Activated CD8-positive, alpha-beta T cell treated with anti-CD3 and anti-CD28 coated beads, Interleukin-2, amount 10 ng/mL, durations not matched to agents 7 days and 5 days (primary cell): ENCODE measurements around the gene ADK. TPM values are rescaled to one million over a fixed set of nuclear protein-coding genes. Genes with fewer than 3 reads are reported as not detected.
"Not testable (repeated sequence)": the region's sequence is repeated elsewhere in the genome, so short reads cannot be mapped to it uniquely, and the experiment has no call there.

Source experiments
- ATAC-seq: fragments of 150-1000 bp; cut with Tn5 transposase; one replicate; pipeline ENCODE4 v1.10.0; 2021; ENCODE audit warnings: moderate library complexity
- CTCF ChIA-PET: fragments of 350-600 bp; sonication (Branson Sonifier 250); formaldehyde crosslinking; loops from one replicate; lab custom pipeline; 2021; ENCODE audit warnings: antibody characterized with exemption; lab: Charles Lee
- POLR2A ChIA-PET: fragments of 350-600 bp; sonication (Branson Sonifier 250); formaldehyde crosslinking; loops from one replicate; lab custom pipeline; 2021; ENCODE audit warnings: antibody characterized with exemption; lab: Charles Lee
- DNase-seq: peaks from one replicate; pipeline ENCODE4 v3.0.0-alpha.2; 2020
- H3K27ac Mint-ChIP-seq: one replicate; pipeline ENCODE4 v1.8.0; 2021; ENCODE audit warnings: mild to moderate bottlenecking, mixed read lengths
- H3K27me3 Mint-ChIP-seq: one replicate; pipeline ENCODE4 v1.8.0; 2021; ENCODE audit warnings: low read depth, mixed read lengths
- H3K36me3 Mint-ChIP-seq: one replicate; pipeline ENCODE4 v1.8.0; 2021; ENCODE audit warnings: low read depth, mixed read lengths
- H3K4me1 Mint-ChIP-seq: one replicate; pipeline ENCODE4 v1.8.0; 2021; ENCODE audit warnings: low read depth, mixed read lengths
- H3K4me3 Mint-ChIP-seq: one replicate; pipeline ENCODE4 v1.8.0; 2021; ENCODE audit warnings: mild to moderate bottlenecking, mixed read lengths
- H3K9me3 Mint-ChIP-seq: one replicate; pipeline ENCODE4 v1.8.0; 2022; ENCODE audit warnings: mixed read lengths; ENCODE audit not compliant: insufficient read depth
- total RNA-seq, 2 experiments: library from RNA; stranded (reverse); gene quantifications; one replicate each; pipeline ENCODE4 v1.2.3, GENCODE V29; 2021

The ADK gene
- total RNA-seq, 2 experiments from 2014 or later, result 40.2 to 42.1 TPM

DNA sequence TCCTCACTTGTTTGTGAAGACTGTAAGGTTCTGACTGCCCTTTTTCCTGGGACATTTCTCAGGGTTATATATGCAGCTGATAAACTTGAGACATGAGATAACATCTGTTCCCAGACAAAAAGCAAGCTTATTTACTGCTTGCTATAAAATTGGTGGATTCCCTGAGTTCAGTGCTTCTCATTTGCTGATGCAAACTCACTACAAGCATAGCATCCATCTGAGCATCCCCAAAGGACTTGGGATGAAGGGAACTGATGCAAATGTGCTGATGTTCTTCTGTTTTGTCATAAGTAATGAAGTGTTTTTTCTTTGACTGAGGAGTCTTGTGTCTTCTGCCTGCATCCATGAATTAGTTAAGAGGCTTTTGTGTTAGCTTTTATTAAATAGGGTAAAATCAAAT, 183.2 kb downstream of the ADK start:
- ChIA-PET CTCF (no interaction called here), POLR2A (interaction anchor here (0.6 kb wide), 1 partner anchor 162 kb away, joined by 3 read pairs; no protein-coding TSS in a partner anchor)
- no peak overlapping the region for H3K4me3 Mint-ChIP-seq
- no peaks in the 10 kb centered on the region for H3K9me3 Mint-ChIP-seq
- DNase-seq (no peak), ATAC-seq (no peak)
- no peak overlapping the region for H3K27ac Mint-ChIP-seq
- peaks cover 14% of the 10 kb centered on the region for H3K36me3 Mint-ChIP-seq
- H3K27me3 Mint-ChIP-seq, result no peaks in the 10 kb centered on the region
- H3K4me1 Mint-ChIP-seq, result no peaks in the 10 kb centered on the region

DNA sequence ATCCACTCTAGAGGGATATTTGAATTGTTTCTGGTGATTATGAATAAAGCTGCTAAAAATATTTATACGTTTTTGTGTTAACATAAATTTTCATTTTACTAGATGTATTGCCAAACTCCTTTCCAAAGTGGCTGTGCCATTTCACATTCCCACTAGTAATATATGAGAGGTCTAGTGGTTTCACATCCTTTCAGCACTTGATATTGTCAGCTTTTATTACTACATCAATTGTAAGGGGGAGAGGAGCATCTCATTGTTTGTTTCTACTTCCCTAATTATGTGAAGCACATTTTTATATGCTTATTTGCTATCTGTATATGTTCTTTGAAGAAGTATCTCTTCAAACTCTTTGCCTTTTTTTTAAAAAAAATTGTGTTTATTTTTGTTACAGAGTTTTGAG, 184.5 kb downstream of the ADK start:
- Mint-ChIP-seq H3K4me3 (no peak overlapping the region), H3K36me3 (peaks cover 11% of the 10 kb centered on the region), H3K27me3 (no peaks in the 10 kb centered on the region), H3K27ac (no peak overlapping the region), H3K9me3 (no peaks in the 10 kb centered on the region), H3K4me1 (no peaks in the 10 kb centered on the region)
- ChIA-PET CTCF (no interaction called here), POLR2A (no interaction called here)
- no peak for ATAC-seq
- no peak for DNase-seq

DNA sequence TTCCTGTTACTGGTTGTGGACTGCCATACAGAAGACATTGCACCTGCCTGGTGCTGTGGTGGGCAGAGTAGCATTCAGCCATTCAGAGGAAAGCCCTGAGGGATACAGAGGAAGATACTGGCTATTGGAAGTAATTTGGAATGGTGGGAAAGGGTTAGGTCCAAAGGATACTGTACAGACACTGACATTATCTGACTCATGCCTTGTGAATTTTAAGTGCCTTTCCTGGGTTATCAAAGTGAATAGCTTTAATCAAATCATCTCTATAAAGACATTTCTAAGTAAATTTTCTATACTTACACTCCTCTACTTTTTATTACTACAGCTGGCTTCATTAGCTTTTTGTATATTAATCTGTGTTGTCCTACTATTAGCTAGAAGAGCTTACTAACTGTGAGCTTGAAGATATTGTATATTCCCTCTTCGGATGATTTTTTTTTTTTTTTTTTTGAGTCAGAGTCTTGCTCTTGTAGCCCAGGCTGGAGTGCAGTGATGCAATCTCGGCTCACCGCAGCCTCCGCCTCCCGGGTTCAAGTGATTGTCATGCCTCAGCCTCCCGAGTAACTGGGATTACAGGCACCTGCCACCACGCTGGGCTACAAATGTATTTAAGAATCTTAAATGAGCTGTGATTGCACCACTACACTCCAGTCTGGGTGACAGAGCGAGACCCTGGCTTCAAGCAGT, 186.5 kb downstream of the ADK start:
- DNase-seq (no peak), ATAC-seq (no peak)
- Mint-ChIP-seq H3K27ac (no peak overlapping the region), H3K4me1 (no peaks in the 10 kb centered on the region), H3K27me3 (no peaks in the 10 kb centered on the region), H3K9me3 (peaks cover 4% of the 10 kb centered on the region), H3K36me3 (peaks cover 12% of the 10 kb centered on the region), H3K4me3 (no peak overlapping the region)
- ChIA-PET POLR2A (no interaction called here), CTCF (interaction anchor here (0.6 kb wide), 1 partner anchor 228 kb away, joined by 3 read pairs; no protein-coding TSS in a partner anchor)

DNA sequence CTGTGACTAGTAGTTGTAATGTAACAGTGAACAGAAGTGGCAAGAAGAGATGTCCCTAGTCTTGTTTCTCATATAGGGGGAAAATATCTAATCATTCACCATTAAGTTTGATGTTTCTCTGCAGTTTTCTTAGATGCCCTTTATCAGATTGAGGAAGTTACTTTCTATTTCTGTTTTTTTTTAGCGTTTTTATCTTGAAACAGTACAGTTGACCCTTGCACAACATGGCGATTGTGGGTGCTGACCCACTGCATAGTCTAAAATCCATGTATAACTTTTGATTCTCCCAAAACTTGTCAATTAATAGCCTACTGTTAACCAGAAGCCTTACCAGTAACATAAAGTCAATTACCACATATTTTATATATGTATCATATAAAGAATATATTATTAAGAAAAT, 192.0 kb downstream of the ADK start:
- CTCF ChIA-PET, result no interaction called here
- no peak overlapping the region for H3K27ac Mint-ChIP-seq
- ATAC-seq, result no peak

DNA sequence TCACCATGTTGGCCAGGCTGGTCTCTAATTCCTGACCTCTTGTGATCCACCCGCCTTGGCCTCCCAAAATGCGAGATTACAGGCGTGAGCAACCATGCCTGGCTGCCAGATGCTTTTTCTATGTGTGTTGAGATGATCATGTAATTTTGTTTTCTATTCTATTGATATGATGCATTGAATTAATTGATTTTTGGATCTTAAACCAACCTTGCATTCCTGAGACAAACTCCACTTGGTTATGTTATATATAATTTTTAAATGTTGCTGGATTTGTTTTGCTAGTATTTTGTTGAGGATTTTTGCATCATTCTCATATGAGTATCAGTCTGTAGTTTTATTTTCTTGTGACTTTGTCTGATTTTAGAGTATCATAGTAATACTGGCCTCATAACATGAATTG, 192.8 kb downstream of the ADK start:
- ChIA-PET POLR2A (no interaction called here), CTCF (no interaction called here)
- H3K4me3 Mint-ChIP-seq, result no peak overlapping the region
- H3K27ac Mint-ChIP-seq, result no peak overlapping the region
- no peak for DNase-seq
- H3K36me3 Mint-ChIP-seq, result peaks cover 49% of the 10 kb centered on the region
- H3K9me3 Mint-ChIP-seq, result peaks cover 4% of the 10 kb centered on the region
- ATAC-seq, result no peak
- no peaks in the 10 kb centered on the region for H3K4me1 Mint-ChIP-seq
- H3K27me3 Mint-ChIP-seq, result no peaks in the 10 kb centered on the region

More for the DNA sequence above, 192.0 kb downstream of the ADK start:
- Mint-ChIP-seq H3K27me3 (no peaks in the 10 kb centered on the region), H3K36me3 (peaks cover 41% of the 10 kb centered on the region), H3K4me1 (no peaks in the 10 kb centered on the region), H3K4me3 (no peak overlapping the region), H3K9me3 (peaks cover 4% of the 10 kb centered on the region)
- POLR2A ChIA-PET, result no interaction called here
- DNase-seq, result no peak

DNA sequence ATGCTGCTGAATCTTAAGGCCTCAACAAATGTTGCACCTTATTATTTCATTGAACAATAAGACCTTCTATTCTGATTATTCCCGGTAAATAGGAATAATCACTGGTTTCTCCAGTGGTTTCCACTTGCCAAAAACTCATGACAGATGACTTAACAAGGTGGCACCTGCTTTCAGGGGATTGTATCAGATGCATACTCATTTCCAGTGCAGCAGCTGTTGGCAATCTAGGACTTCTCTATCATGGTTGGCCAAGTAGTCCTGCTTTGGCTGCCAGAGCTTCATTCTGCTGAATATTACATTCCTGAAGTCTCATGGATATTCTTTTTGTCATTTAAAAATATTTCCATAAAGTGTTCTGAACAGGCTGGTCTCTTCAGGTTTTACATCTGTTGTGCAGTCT, 193.3 kb downstream of the ADK start:
- no peak for DNase-seq
- ATAC-seq, result no peak
- H3K27me3 Mint-ChIP-seq, result no peaks in the 10 kb centered on the region
- POLR2A ChIA-PET, result no interaction called here
- peaks cover 4% of the 10 kb centered on the region for H3K9me3 Mint-ChIP-seq
- peaks cover 50% of the 10 kb centered on the region for H3K36me3 Mint-ChIP-seq
- CTCF ChIA-PET, result no interaction called here
- no peaks in the 10 kb centered on the region for H3K4me1 Mint-ChIP-seq
- H3K27ac Mint-ChIP-seq, result no peak overlapping the region
- no peak overlapping the region for H3K4me3 Mint-ChIP-seq

DNA sequence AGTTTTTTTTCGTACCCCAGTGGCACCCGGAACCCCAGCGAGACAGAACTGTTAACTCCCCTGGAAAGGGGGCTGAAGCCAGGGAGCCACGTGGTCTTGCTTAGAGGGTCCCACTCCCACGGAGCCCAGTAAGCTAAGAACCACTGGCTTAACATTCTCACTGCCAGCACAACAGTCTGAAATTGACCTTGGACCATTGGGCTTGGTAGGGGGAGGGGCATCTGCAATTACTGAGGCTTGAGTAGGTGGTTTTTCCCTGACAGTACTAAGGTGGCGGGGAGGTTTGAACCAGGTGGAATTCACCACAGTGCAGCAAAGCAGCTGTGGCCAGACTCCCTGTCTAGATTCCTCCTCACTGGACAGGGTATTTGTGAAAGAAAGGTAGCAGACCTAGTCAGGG, 196.5 kb downstream of the ADK start:
- Mint-ChIP-seq H3K27ac (no peak overlapping the region), H3K27me3 (no peaks in the 10 kb centered on the region), H3K36me3 (peaks cover 53% of the 10 kb centered on the region), H3K4me3 (no peak overlapping the region), H3K4me1 (no peaks in the 10 kb centered on the region), H3K9me3 (peaks cover 15% of the 10 kb centered on the region)
- ATAC-seq, result no peak
- ChIA-PET CTCF (no interaction called here), POLR2A (no interaction called here)
- DNase-seq, result no peak

- H3K4me1 Mint-ChIP-seq, ATAC-seq, POLR2A ChIA-PET, H3K27me3 Mint-ChIP-seq, CTCF ChIA-PET, DNase-seq, H3K27ac Mint-ChIP-seq, H3K4me3 Mint-ChIP-seq: not testable (repeated sequence)
- H3K9me3 Mint-ChIP-seq, result peaks cover 15% of the 10 kb centered on the region
- H3K36me3 Mint-ChIP-seq, result peaks cover 22% of the 10 kb centered on the region
Measured at GRCh38 chr10:74353021-74353420, 202.0 kb downstream of the ADK start.

DNA sequence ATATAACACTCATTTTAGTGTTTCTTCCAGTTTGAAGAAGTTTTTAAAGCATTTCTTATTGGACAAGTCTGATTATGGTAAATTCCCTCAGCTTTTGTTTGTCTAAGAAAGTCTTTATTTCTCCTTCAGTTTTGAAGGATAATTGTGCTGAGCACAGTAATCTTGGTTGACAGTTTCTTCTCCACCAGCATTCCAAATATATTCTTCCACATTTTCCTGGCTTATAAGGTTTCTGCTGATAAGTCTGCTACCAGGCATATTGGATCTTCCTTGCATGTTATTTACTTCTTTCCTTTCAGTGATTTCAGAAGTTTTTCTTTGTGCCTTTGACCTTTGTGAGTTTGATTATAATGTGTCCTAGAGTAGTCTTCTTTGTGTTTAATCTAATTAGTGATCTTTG, 210.7 kb downstream of the ADK start:
- CTCF ChIA-PET, result interaction anchor here (0.6 kb wide), 1 partner anchor 200 kb away, joined by 3 read pairs; no protein-coding TSS in a partner anchor

DNA sequence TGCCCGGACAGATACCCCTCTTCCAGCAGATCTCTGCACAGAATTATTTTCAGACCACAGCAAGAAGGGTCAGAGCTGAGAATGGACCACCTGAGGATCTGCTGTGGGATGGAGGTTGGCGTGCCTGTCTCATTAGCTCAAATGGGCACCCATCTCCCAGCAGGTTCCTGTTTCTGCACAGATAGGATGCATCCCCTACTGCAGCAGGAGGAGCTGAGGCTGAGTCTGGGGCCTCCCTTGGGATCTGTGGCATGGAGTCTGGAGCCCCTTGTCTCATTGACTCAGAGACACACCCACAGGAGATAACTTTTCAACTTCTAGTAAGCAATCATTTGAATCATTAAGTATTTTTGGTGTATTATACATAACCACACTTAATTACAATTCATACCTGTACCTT, 212.7 kb downstream of the ADK start:
- ATAC-seq (no peak), DNase-seq (no peak)
- no peak overlapping the region for H3K4me3 Mint-ChIP-seq
- POLR2A ChIA-PET, result interaction anchor here (0.6 kb wide), 1 partner anchor 453 kb away, joined by 3 read pairs; no protein-coding TSS in a partner anchor
- no peaks in the 10 kb centered on the region for H3K27me3 Mint-ChIP-seq
- peaks cover 6% of the 10 kb centered on the region for H3K4me1 Mint-ChIP-seq
- H3K36me3 Mint-ChIP-seq, result peaks cover 54% of the 10 kb centered on the region
- H3K9me3 Mint-ChIP-seq, result peaks cover 23% of the 10 kb centered on the region
- CTCF ChIA-PET, result no interaction called here
- no peak overlapping the region for H3K27ac Mint-ChIP-seq

More for the DNA sequence above, 210.7 kb downstream of the ADK start:
- H3K27ac Mint-ChIP-seq, result no peak overlapping the region
- ATAC-seq (no peak), DNase-seq (no peak)
- H3K4me3 Mint-ChIP-seq, result no peak overlapping the region
- peaks cover 56% of the 10 kb centered on the region for H3K36me3 Mint-ChIP-seq
- peaks cover 26% of the 10 kb centered on the region for H3K9me3 Mint-ChIP-seq
- peaks cover 6% of the 10 kb centered on the region for H3K4me1 Mint-ChIP-seq
- H3K27me3 Mint-ChIP-seq, result no peaks in the 10 kb centered on the region
- POLR2A ChIA-PET, result no interaction called here

DNA sequence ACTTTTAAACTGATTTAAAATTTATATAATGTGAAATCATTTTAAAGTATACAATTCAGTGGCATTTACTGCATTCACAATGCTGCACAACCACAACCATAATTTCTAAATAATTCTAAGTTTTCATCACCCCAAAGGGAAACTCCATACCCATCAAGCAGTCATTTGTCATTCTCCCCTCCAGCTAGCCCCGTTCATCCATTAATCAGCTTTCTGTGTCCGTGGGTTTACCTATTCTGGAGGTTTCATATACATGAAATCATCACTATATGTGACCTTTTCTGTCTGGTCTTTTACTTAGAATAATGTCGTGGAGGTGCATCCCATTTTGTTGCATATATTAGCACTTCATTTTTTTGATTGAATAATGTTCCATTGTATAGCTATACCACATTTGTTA, 214.1 kb downstream of the ADK start:
- DNase-seq (no peak), ATAC-seq (no peak)
- peaks cover 51% of the 10 kb centered on the region for H3K36me3 Mint-ChIP-seq
- H3K27me3 Mint-ChIP-seq, result no peaks in the 10 kb centered on the region
- no peak overlapping the region for H3K27ac Mint-ChIP-seq
- ChIA-PET CTCF (no interaction called here), POLR2A (no interaction called here)
- peaks cover 6% of the 10 kb centered on the region for H3K4me1 Mint-ChIP-seq
- no peak overlapping the region for H3K4me3 Mint-ChIP-seq
- peaks cover 12% of the 10 kb centered on the region for H3K9me3 Mint-ChIP-seq

DNA sequence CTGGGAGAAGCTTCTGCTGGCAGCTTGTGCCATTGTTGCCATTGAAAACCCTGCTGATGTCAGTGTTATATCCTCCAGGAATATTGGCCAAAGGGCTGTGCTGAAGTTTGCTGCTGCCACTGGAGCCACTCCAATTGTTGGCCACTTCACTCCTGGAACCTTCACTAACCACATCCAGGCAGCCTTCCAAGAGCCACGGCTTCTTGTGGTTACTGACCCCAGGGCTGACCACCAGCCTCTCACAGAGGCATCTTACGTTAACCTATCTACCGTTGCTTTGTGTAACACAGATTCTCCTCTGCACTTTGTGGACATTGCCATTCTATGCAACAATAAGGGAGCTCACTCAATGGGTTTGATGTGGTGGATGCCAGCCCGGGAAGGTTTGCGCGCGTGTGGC, 220.7 kb downstream of the ADK start:
- H3K27me3 Mint-ChIP-seq, result no peaks in the 10 kb centered on the region
- peaks cover 22% of the 10 kb centered on the region for H3K36me3 Mint-ChIP-seq
- no peak overlapping the region for H3K27ac Mint-ChIP-seq
- ChIA-PET POLR2A (no interaction called here), CTCF (no interaction called here)
- no peak for DNase-seq
- H3K4me1 Mint-ChIP-seq, result no peaks in the 10 kb centered on the region
- no peaks in the 10 kb centered on the region for H3K9me3 Mint-ChIP-seq
- ATAC-seq, result no peak
- H3K4me3 Mint-ChIP-seq, result no peak overlapping the region
